ENCODE results near the gene NCLN.
"Not testable (repeated sequence)": the region's sequence is repeated elsewhere in the genome, so short reads cannot be mapped to it uniquely, and the experiment has no call there.

Gene NCLN

GRCh38 chr19:3201911-3202310, 16.2 kb downstream of the NCLN start:
- DNase-seq, result no peak

- DNase-seq, result no peak
These were observed 16.6 kb downstream of the NCLN start for GRCh38 chr19:3202346-3202745.

GRCh38 chr19:3202895-3203294, 17.2 kb downstream of the NCLN start:
- DNase-seq, result not testable (repeated sequence)

- DNase-seq, result no peak
These were observed 18.3 kb downstream of the NCLN start for GRCh38 chr19:3203805-3204645.

GRCh38 chr19:3204646-3205275, 19.0 kb downstream of the NCLN start:
- no peak for DNase-seq

- DNase-seq, result no peak
These were observed 20.7 kb downstream of the NCLN start for GRCh38 chr19:3206216-3206953.

GRCh38 chr19:3207461-3208242, 21.9 kb downstream of the NCLN start:
- no peak for DNase-seq

GRCh38 chr19:3208317-3209207, 22.8 kb downstream of the NCLN start:
- no peak for DNase-seq

- peak; percentile 78 for DNase-seq
These were observed 24.8 kb downstream of the NCLN start for GRCh38 chr19:3210347-3211017.

- no peak for DNase-seq
These were observed 25.5 kb downstream of the NCLN start for GRCh38 chr19:3211191-3211590.

- no peak for DNase-seq
These were observed 27.4 kb downstream of the NCLN start for GRCh38 chr19:3213159-3213558.

GRCh38 chr19:3216874-3217273, 31.1 kb downstream of the NCLN start:
- no peak for DNase-seq

- no peak for DNase-seq
These were observed 34.8 kb downstream of the NCLN start for GRCh38 chr19:3220576-3220975.

- not testable (repeated sequence) for DNase-seq
These were observed 35.8 kb downstream of the NCLN start for GRCh38 chr19:3221576-3221975.

GRCh38 chr19:3222709-3223108, 37.0 kb downstream of the NCLN start:
- no peak for DNase-seq

GRCh38 chr19:3224346-3225168, 38.8 kb downstream of the NCLN start, which contains the start of gene CELF5:
CELF5 (plus strand) TSS chr19:3224661; CDS start chr19:3224740, 79 bp downstream.
- peak; percentile 31 for DNase-seq

- no peak for DNase-seq
These were observed 39.4 kb downstream of the NCLN start for GRCh38 chr19:3225169-3225485.

- DNase-seq, result no peak
These were observed 40.0 kb downstream of the NCLN start for GRCh38 chr19:3225677-3226093.

- DNase-seq, result no peak
These were observed 41.4 kb downstream of the NCLN start for GRCh38 chr19:3227054-3227626.

GRCh38 chr19:3229346-3229743, 43.6 kb downstream of the NCLN start:
- DNase-seq, result no peak

Data from activated CD4-positive, alpha-beta T cell treated with anti-CD3 and anti-CD28 coated beads, Interleukin-2, amount 50 U/mL, for 16 hours (primary cell).